SJSA1 (cell line): ENCODE data around the gene RHBDD1. TPM values are rescaled to one million over a fixed set of nuclear protein-coding genes. Genes with fewer than 3 reads are reported as not detected.
A peak's percentile ranks its signal among the peaks of the same experiment; 100 is the strongest.

Source experiments
- DNase-seq, 2 experiments: peaks; one replicate each; pipeline ENCODE4 v3.0.0-alpha.2; 2015 to 2020; ENCODE audit warnings: low spot score in 2 of 2, low read depth in 1 of 2
- H3K27ac ChIP-seq: fragments of 250-450 bp; sonication (Bioruptor Pico); 2 replicates; pipeline ENCODE4 v1.5.1; 2020; ENCODE audit warnings: mild to moderate bottlenecking, moderate library complexity
- H3K27me3 ChIP-seq: fragments of 250-450 bp; sonication (Bioruptor Pico); replicated peaks from 2 replicates; pipeline ENCODE4 v1.5.1; 2020; ENCODE audit warnings: mild to moderate bottlenecking, moderate library complexity
- H3K36me3 ChIP-seq: fragments of 250-450 bp; sonication (Bioruptor Pico); 2 replicates; pipeline ENCODE4 v1.5.1; 2020; ENCODE audit warnings: mild to moderate bottlenecking
- H3K4me1 ChIP-seq: fragments of 250-450 bp; sonication (Bioruptor Pico); replicated peaks from 2 replicates; pipeline ENCODE4 v1.6.1; 2021; ENCODE audit warnings: mild to moderate bottlenecking
- H3K4me3 ChIP-seq: fragments of 250-450 bp; sonication (Bioruptor Pico); 2 replicates; pipeline ENCODE4 v1.5.1; 2020; ENCODE audit warnings: mild to moderate bottlenecking
- H3K9me3 ChIP-seq: fragments of 250-450 bp; sonication (Bioruptor Pico); replicated peaks from 2 replicates; pipeline ENCODE4 v1.5.1; 2020; ENCODE audit warnings: mild to moderate bottlenecking
- total RNA-seq: library from RNA; depleted of rRNA; stranded (reverse); fragments of >200 nt; shearing (Covaris generic); gene quantifications from 2 replicates; pipeline ENCODE4 v1.2.3, GENCODE V29; 2014

Gene RHBDD1
- total RNA-seq, 1 experiment from 2014 or later, result 10.1 TPM

GRCh38 chr2:226796012-226796839 is 39.6 kb upstream of the RHBDD1 start:
- Histone ChIP-seq H3K27ac (peak overlapping the region; percentile 88), H3K9me3 (no peaks in the 10 kb centered on the region), H3K36me3 (peaks cover 83% of the 10 kb centered on the region), H3K4me1 (peaks cover 74% of the 10 kb centered on the region), H3K4me3 (peak overlapping the region; percentile 65), H3K27me3 (no peaks in the 10 kb centered on the region)
- DNase-seq, result no peak

DNA sequence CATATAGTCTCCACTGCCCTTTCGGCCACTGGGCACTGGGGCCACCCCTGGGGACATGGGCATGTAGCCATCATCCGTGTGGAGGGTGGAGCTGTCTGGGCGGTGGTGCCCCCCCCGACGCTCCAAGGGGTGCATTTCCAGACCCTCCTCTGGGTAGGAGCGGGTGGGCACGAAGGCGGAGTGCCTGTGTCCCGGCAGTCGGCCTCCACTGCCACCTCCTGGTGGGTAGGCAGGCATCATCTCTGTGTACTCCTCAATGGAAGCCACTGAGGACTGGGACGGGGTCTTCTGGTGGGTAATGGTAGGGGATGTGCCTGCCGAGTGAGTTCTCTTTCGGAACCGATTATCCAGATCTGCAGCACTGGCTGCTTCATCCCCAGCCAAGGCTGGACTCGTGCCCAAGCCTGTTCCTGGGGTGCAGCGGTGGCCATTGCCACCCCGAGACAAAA is 39.0 kb upstream of the RHBDD1 start:
- Histone ChIP-seq H3K27ac (peak overlapping the region; percentile 88), H3K4me1 (peaks cover 72% of the 10 kb centered on the region), H3K9me3 (no peaks in the 10 kb centered on the region), H3K36me3 (peaks cover 78% of the 10 kb centered on the region), H3K4me3 (peak overlapping the region; percentile 65), H3K27me3 (no peaks in the 10 kb centered on the region)
- peak; percentile 75 to 87 for DNase-seq

GRCh38 chr2:226797289-226797988 is 38.4 kb upstream of the RHBDD1 start:
- peak; percentile 87 to 89 for DNase-seq
- H3K36me3 ChIP-seq, result peaks cover 72% of the 10 kb centered on the region
- H3K4me3 ChIP-seq, result peak overlapping the region; percentile 65
- peaks cover 66% of the 10 kb centered on the region for H3K4me1 ChIP-seq
- no peaks in the 10 kb centered on the region for H3K27me3 ChIP-seq
- H3K27ac ChIP-seq, result peak overlapping the region; percentile 88
- no peaks in the 10 kb centered on the region for H3K9me3 ChIP-seq

DNA sequence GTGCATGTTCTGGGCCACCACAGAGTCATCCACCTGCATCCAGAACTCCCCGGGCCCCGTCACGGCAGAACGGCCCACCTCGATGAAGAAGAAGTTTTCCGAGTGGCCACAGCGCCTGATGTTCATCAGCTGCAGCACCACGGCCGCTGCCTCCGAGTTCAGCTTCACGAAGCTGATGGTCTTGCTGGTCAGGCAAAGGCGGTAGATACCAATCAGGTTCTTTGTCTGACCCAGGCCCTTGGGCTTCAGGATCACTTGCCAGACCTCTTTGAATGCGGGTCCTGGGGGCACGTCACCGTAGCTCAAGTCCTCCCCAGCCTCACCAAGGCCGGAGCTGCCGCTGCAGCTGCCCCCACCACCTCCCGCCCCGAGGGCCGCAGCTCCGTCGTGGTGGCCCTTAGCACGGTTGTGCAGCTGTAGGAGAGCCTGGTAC is 37.8 kb upstream of the RHBDD1 start:
- DNase-seq, result peak in 1 of 2 experiments; percentile 46
- Histone ChIP-seq H3K36me3 (peaks cover 68% of the 10 kb centered on the region), H3K9me3 (no peaks in the 10 kb centered on the region), H3K4me3 (peak overlapping the region; percentile 65), H3K27ac (peak overlapping the region; percentile 88), H3K27me3 (no peaks in the 10 kb centered on the region), H3K4me1 (peaks cover 62% of the 10 kb centered on the region)

DNA sequence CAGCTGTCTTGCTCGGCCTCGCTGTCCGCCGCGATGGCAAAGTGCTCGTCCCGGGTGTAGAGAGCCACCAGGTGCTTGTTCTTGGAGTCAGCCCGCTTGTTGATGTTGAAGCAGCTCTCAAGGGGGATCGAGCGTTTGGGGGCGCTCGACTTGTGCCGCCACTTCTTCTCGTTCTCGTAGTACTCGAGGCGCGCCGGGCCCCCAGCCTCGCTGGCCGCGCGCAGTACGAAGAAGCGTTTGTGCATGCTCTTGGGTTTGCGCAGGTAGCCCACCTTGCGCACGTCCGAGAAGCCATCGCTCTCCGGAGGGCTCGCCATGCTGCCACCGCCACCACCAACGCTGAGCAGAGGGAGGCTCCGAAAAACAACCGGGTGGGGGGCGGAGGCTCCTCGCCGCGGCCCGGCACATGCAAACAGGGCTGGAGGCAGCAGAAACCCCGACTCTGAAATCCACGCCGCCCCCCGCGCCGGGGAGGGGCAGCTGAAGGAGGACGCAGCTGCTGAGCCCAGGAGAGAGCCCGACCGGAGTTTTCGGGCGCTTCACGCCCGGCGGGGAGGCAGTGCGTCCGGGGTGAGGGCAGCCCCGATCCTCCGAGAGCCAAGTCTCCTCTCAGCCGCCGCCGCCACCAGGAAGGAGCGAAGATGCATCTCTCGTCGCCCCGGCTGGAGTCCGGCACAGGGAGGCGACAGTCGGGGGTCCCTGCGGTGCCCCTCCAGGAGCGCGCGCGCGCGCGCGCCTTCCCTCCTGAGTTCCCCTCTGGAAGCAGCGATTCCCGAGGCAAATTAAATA is 37.2 kb upstream of the RHBDD1 start:
- no peaks in the 10 kb centered on the region for H3K27me3 ChIP-seq
- H3K9me3 ChIP-seq, result no peaks in the 10 kb centered on the region
- peak overlapping the region; percentile 88 for H3K27ac ChIP-seq
- peaks cover 67% of the 10 kb centered on the region for H3K36me3 ChIP-seq
- DNase-seq, result peak; percentile 54 to 73
- H3K4me3 ChIP-seq, result peak overlapping the region; percentile 65
- peaks cover 57% of the 10 kb centered on the region for H3K4me1 ChIP-seq

GRCh38 chr2:226799211-226799975 is 36.5 kb upstream of the RHBDD1 start, which contains the start of gene IRS1:
IRS1 (minus strand) TSS chr2:226799820; CDS start chr2:226798738, 1,082 bp downstream.
- peak within 1 kb of the TSS; percentile 65 for H3K4me3 ChIP-seq
- no peaks in the 10 kb centered on the region for H3K9me3 ChIP-seq
- H3K27ac ChIP-seq, result peak within 1 kb of the TSS; percentile 88
- no peaks in the 10 kb centered on the region for H3K27me3 ChIP-seq
- peaks cover 60% of the 10 kb centered on the region for H3K36me3 ChIP-seq
- DNase-seq, result peak; percentile 75 to 78
- peaks cover 51% of the 10 kb centered on the region for H3K4me1 ChIP-seq

GRCh38 chr2:226799976-226800940 is 35.6 kb upstream of the RHBDD1 start:
- peak overlapping the region; percentile 65 for H3K4me3 ChIP-seq
- H3K27ac ChIP-seq, result peak overlapping the region; percentile 88

GRCh38 chr2:226800941-226801784 is 34.7 kb upstream of the RHBDD1 start:
- Histone ChIP-seq H3K4me1 (peaks cover 36% of the 10 kb centered on the region), H3K27me3 (no peaks in the 10 kb centered on the region), H3K4me3 (no peak overlapping the region), H3K9me3 (no peaks in the 10 kb centered on the region), H3K27ac (no peak overlapping the region), H3K36me3 (peaks cover 44% of the 10 kb centered on the region)
- no peak for DNase-seq

More at GRCh38 chr2:226799976-226800940, 35.6 kb upstream of the RHBDD1 start:
- Histone ChIP-seq H3K36me3 (peaks cover 53% of the 10 kb centered on the region), H3K9me3 (no peaks in the 10 kb centered on the region), H3K27me3 (no peaks in the 10 kb centered on the region), H3K4me1 (peaks cover 45% of the 10 kb centered on the region)
- DNase-seq, result peak in 1 of 2 experiments; percentile 43

GRCh38 chr2:226802573-226802972 is 33.3 kb upstream of the RHBDD1 start:
- H3K4me1 ChIP-seq, result peaks cover 22% of the 10 kb centered on the region
- no peaks in the 10 kb centered on the region for H3K9me3 ChIP-seq
- H3K4me3 ChIP-seq, result no peak overlapping the region
- no peaks in the 10 kb centered on the region for H3K27me3 ChIP-seq
- peak in 1 of 2 experiments; percentile 62 for DNase-seq
- H3K36me3 ChIP-seq, result peaks cover 30% of the 10 kb centered on the region
- no peak overlapping the region for H3K27ac ChIP-seq

- H3K4me3 ChIP-seq, result no peak overlapping the region
- peaks cover 15% of the 10 kb centered on the region for H3K4me1 ChIP-seq
- H3K27ac ChIP-seq, result no peak overlapping the region
- DNase-seq, result no peak
- no peaks in the 10 kb centered on the region for H3K27me3 ChIP-seq
- H3K36me3 ChIP-seq, result peaks cover 22% of the 10 kb centered on the region
- no peaks in the 10 kb centered on the region for H3K9me3 ChIP-seq
These were observed 32.4 kb upstream of the RHBDD1 start for GRCh38 chr2:226803410-226803809.

GRCh38 chr2:226813148-226813701 is 22.6 kb upstream of the RHBDD1 start:
- H3K27ac ChIP-seq, result no peak overlapping the region
- no peaks in the 10 kb centered on the region; the same call in none of the 2 replicates for H3K36me3 ChIP-seq
- H3K9me3 ChIP-seq, result no peaks in the 10 kb centered on the region
- no peaks in the 10 kb centered on the region; the same call in 1 of the 2 replicates for H3K27me3 ChIP-seq
- H3K4me3 ChIP-seq, result no peak overlapping the region
- DNase-seq, result no peak
- H3K4me1 ChIP-seq, result no peaks in the 10 kb centered on the region
